Transverse colon (tissue), 4 donors: ENCODE measurements around the gene MMP13. TPM values are rescaled to one million over a fixed set of nuclear protein-coding genes. Genes with fewer than 3 reads are reported as not detected.

Experiments used
- DNase-seq: peaks from one replicate; pipeline ENCODE4 v3.0.0-alpha.2; 2019
- H3K27ac ChIP-seq, 4 donors: fragments of 200-600 bp; sonication (generic); 2 replicates each; pipeline ENCODE4 v1.5.1; 2016 to 2018; ENCODE audit warnings: inconsistent platforms in 4 of 4
- H3K27me3 ChIP-seq: fragments of 200-600 bp; sonication (generic); 2 replicates; pipeline ENCODE4 v1.5.1; 2017; ENCODE audit warnings: inconsistent platforms
- H3K36me3 ChIP-seq, 4 donors: fragments of 200-600 bp; sonication (generic); 2 replicates each; pipeline ENCODE4 v1.5.1; 2017 to 2019; ENCODE audit warnings: inconsistent platforms in 4 of 4
- H3K4me1 ChIP-seq, 4 donors: fragments of 200-600 bp; sonication (generic); 2 replicates each; pipeline ENCODE4 v1.5.1; 2017 to 2020; ENCODE audit warnings: inconsistent platforms in 4 of 4
- H3K4me3 ChIP-seq, 4 donors: fragments of 200-600 bp; sonication (generic); 1 replicate in 1 of 4; 2 replicates in 3 of 4; pipeline versions ENCODE4 v1.5.1 to v1.6.1; 2017 to 2019; ENCODE audit warnings: inconsistent platforms in 4 of 4
- H3K9me3 ChIP-seq, 2 donors: fragments of 200-600 bp; sonication (generic); 2 replicates each; pipeline ENCODE4 v1.5.1; 2017 to 2019; ENCODE audit warnings: inconsistent platforms in 2 of 2
- CTCF ChIP-seq, 5 experiments: fragments of 200-600 bp in 3 of 5; fragments of 450-650 bp in 2 of 5; sonication (generic) in 3 of 5; IDR thresholded peaks; 1 replicate in 2 of 5; 2 replicates in 3 of 5; pipeline ENCODE4 v1.5.1; 2016 to 2017; ENCODE audit warnings: antibody characterized with exemption in 5 of 5, inconsistent platforms in 3 of 5, mild to moderate bottlenecking in 2 of 5, moderate library complexity in 1 of 5
- EP300 ChIP-seq: sonication (generic); formaldehyde crosslinking; IDR thresholded peaks from one replicate; pipeline ENCODE4 v1.6.1; 2017; ENCODE audit warnings: antibody characterized with exemption, low read depth
- POLR2A ChIP-seq: fragments of 450-650 bp; IDR thresholded peaks from one replicate; pipeline ENCODE4 v1.6.1; 2016; ENCODE audit warnings: antibody characterized with exemption, mild to moderate bottlenecking, moderate library complexity
- POLR2AphosphoS5 ChIP-seq, 3 donors: sonication (generic); formaldehyde crosslinking; IDR thresholded peaks; one replicate each; pipeline ENCODE4 v1.6.1; 2016; ENCODE audit warnings: antibody characterized with exemption in 3 of 3
- WGBS, 2 donors: methylation state at CpG; one replicate each; pipeline ENCODE4 v1.1.5; 2018; ENCODE audit warnings: low coverage in 1 of 2; 5-methylcytosine and 5-hydroxymethylcytosine counted together
- in situ Hi-C, 4 donors: fragments of 200-750 bp; cut with MboI; loops; one replicate each; pipeline versions ENCODE4 v1.15.0 to v1.15.1; 2017; ENCODE audit warnings: low sequenced_read_pairs in 3 of 4, low pct_ligation_motif_present in 1 of 4, low pct_unique_long_range_greater_than_20kb in 1 of 4
- intact Hi-C: fragments of 100-400 bp; cut with DNase I; formaldehyde crosslinking; loops from one replicate; pipeline ENCODE4 v1.15.1; 2023; ENCODE audit warnings: low total_unique reads
- total RNA-seq, 4 donors: library from RNA; depleted of rRNA; stranded (reverse); fragments of >200 nt; gene quantifications; one replicate each; pipeline ENCODE4 v1.1.0, GENCODE V29; 2016

MMP13 gene
- total RNA-seq, 4 donors from 2014 or later: not detected

GRCh38 chr11:102950622-102951081 is 4.9 kb downstream of the MMP13 start:
- no peak overlapping the region for H3K4me3 ChIP-seq
- no peak overlapping the region for H3K27ac ChIP-seq
- 84% methylated on average over 2 of the region's 2 CpGs; no CpG with 5 or more reads in 1 of the 2 donors for WGBS, 2 donors
- H3K36me3 ChIP-seq: no peaks in the 10 kb centered on the region
- no peak for DNase-seq
- H3K27me3 ChIP-seq: no peaks in the 10 kb centered on the region
- in situ Hi-C loops (no loop called here), intact Hi-C loops (no loop called here)
- TF ChIP-seq POLR2A: no peak
- TF ChIP-seq CTCF (IDR thresholded peaks at IDR 0.05): no peak
- no peak for TF ChIP-seq EP300
- no peak for TF ChIP-seq POLR2AphosphoS5 (IDR thresholded peaks at IDR 0.05)
- H3K9me3 ChIP-seq: no peaks in the 10 kb centered on the region
- H3K4me1 ChIP-seq: no peaks in the 10 kb centered on the region

GRCh38 chr11:102946237-102946636 is 9.3 kb downstream of the MMP13 start:
- TF ChIP-seq EP300: no peak
- TF ChIP-seq POLR2AphosphoS5 (IDR thresholded peaks at IDR 0.05): no peak
- TF ChIP-seq POLR2A: no peak
- TF ChIP-seq CTCF (IDR thresholded peaks at IDR 0.05): no peak
- intact Hi-C loops: no loop called here
- Histone ChIP-seq H3K27me3 (no peaks in the 10 kb centered on the region), H3K27ac (no peak overlapping the region), H3K4me3 (no peak overlapping the region), H3K36me3 (no peaks in the 10 kb centered on the region), H3K4me1 (peaks cover 0 to under 1% (median under 1%) of the 10 kb centered on the region in 4 donors), H3K9me3 (no peaks in the 10 kb centered on the region)
- 26% methylated on average over 3 of the region's 3 CpGs for WGBS, 2 donors
- in situ Hi-C loops: loop anchor here in 2 of 4 donors (25.0 kb wide), 2 partner anchors 209 to 459 kb away; no protein-coding TSS in a partner anchor
- DNase-seq: no peak

- peak; percentile 45 for DNase-seq
- Histone ChIP-seq H3K4me1 (peaks cover 0 to 5% (median 2%) of the 10 kb centered on the region in 4 donors), H3K27ac (no peak overlapping the region), H3K27me3 (no peaks in the 10 kb centered on the region), H3K4me3 (no peak overlapping the region), H3K36me3 (no peaks in the 10 kb centered on the region), H3K9me3 (no peaks in the 10 kb centered on the region)
- 3 to 15% methylated on average over 8 to 10 of the region's 10 CpGs for WGBS, 2 donors
- TF ChIP-seq POLR2A (no peak), EP300 (no peak), CTCF (IDR thresholded peaks at IDR 0.05) (peak; percentile 75 to 87 (median 83))
- in situ Hi-C loops: loop anchor here in 2 of 4 donors (25.0 kb wide), 2 partner anchors 204 to 454 kb away; no protein-coding TSS in a partner anchor
- intact Hi-C loops: no loop called here
Observed at GRCh38 chr11:102940714-102941588, 14.6 kb downstream of the MMP13 start.

GRCh38 chr11:102936864-102937509 is 18.5 kb downstream of the MMP13 start:
- WGBS, 2 donors: 83 to 89% methylated on average over 5 to 6 of the region's 6 CpGs
- Histone ChIP-seq H3K4me3 (no peak overlapping the region), H3K27me3 (no peaks in the 10 kb centered on the region), H3K9me3 (no peaks in the 10 kb centered on the region), H3K36me3 (no peaks in the 10 kb centered on the region), H3K27ac (no peak overlapping the region), H3K4me1 (peaks cover 0 to 5% (median 2%) of the 10 kb centered on the region in 4 donors)
- TF ChIP-seq POLR2AphosphoS5 (IDR thresholded peaks at IDR 0.05) (no peak), POLR2A (no peak), CTCF (IDR thresholded peaks at IDR 0.05) (no peak), EP300 (no peak)
- no peak for DNase-seq
- intact Hi-C loops: no loop called here
- in situ Hi-C loops: loop anchor here in 2 of 4 donors (25.0 kb wide), 2 partner anchors 200 to 450 kb away; no protein-coding TSS in a partner anchor
